WTC11 (cell line): ENCODE measurements around the gene FITM1. TPM values are rescaled to one million over a fixed set of nuclear protein-coding genes. Genes with fewer than 3 reads are reported as not detected.

Experiments used
- CBFB ChIP-seq: sonication (generic); formaldehyde crosslinking; IDR thresholded peaks from 2 replicates; pipeline ENCODE4 v1.8.1; 2022; ENCODE audit warnings: mild to moderate bottlenecking, low read depth, missing genetic modification reagents
- CREM ChIP-seq: sonication (generic); formaldehyde crosslinking; IDR thresholded peaks from 2 replicates; pipeline ENCODE4 v1.8.1; 2022; ENCODE audit warnings: mild to moderate bottlenecking, missing genetic modification reagents, moderate library complexity
- ESRRA ChIP-seq: sonication (generic); formaldehyde crosslinking; IDR thresholded peaks from 2 replicates; pipeline ENCODE4 v1.8.1; 2022; ENCODE audit warnings: mild to moderate bottlenecking, missing genetic modification reagents, borderline replicate concordance
- ETV6 ChIP-seq: sonication (generic); formaldehyde crosslinking; IDR thresholded peaks from 2 replicates; pipeline ENCODE4 v1.8.1; 2022; ENCODE audit warnings: mild to moderate bottlenecking, missing genetic modification reagents
- FOXJ3 ChIP-seq: sonication (generic); formaldehyde crosslinking; IDR thresholded peaks from 2 replicates; pipeline ENCODE4 v1.9.0; 2021; ENCODE audit warnings: missing genetic modification reagents, mild to moderate bottlenecking, borderline replicate concordance
- GABPB1 ChIP-seq: sonication (generic); formaldehyde crosslinking; IDR thresholded peaks from 2 replicates; pipeline ENCODE4 v1.8.1; 2023; ENCODE audit warnings: mild to moderate bottlenecking, missing genetic modification reagents
- GTF2I ChIP-seq: fragments of 250-450 bp; sonication (Bioruptor Pico); conservative IDR thresholded peaks from 2 replicates; pipeline ENCODE4 v1.4.0; 2021; ENCODE audit warnings: mild to moderate bottlenecking
- IRF2 ChIP-seq: sonication (generic); formaldehyde crosslinking; IDR thresholded peaks from 2 replicates; pipeline ENCODE4 v1.8.0; 2022; ENCODE audit warnings: low read depth, missing genetic modification reagents, borderline replicate concordance
- JUN ChIP-seq: sonication (generic); formaldehyde crosslinking; IDR thresholded peaks from 2 replicates; pipeline ENCODE4 v1.8.0; 2023; ENCODE audit warnings: mild to moderate bottlenecking, missing genetic modification reagents
- NFATC4 ChIP-seq: fragments of 250-450 bp; sonication (Bioruptor Pico); IDR thresholded peaks from 2 replicates; pipeline ENCODE4 v1.9.0; 2021; ENCODE audit warnings: mild to moderate bottlenecking
- NFE2L1 ChIP-seq: sonication (generic); formaldehyde crosslinking; IDR thresholded peaks from 2 replicates; pipeline ENCODE4 v1.8.1; 2023; ENCODE audit warnings: missing genetic modification reagents
- NR2C2 ChIP-seq: sonication (generic); formaldehyde crosslinking; IDR thresholded peaks from 2 replicates; pipeline ENCODE4 v1.8.0; 2022; ENCODE audit warnings: mild to moderate bottlenecking, missing genetic modification reagents
- OVOL2 ChIP-seq: fragments of 250-450 bp; sonication (Bioruptor Pico); IDR thresholded peaks from 2 replicates; pipeline ENCODE4 v1.9.0; 2021; ENCODE audit warnings: mild to moderate bottlenecking, borderline replicate concordance
- RORB ChIP-seq: fragments of 250-450 bp; sonication (Bioruptor Pico); IDR thresholded peaks from 2 replicates; pipeline ENCODE4 v1.9.0; 2021; ENCODE audit warnings: mild to moderate bottlenecking
- SP1 ChIP-seq: sonication (generic); formaldehyde crosslinking; conservative IDR thresholded peaks from 2 replicates; pipeline ENCODE4 v1.8.1; 2022; ENCODE audit warnings: missing genetic modification reagents
- TCF7 ChIP-seq: sonication (generic); formaldehyde crosslinking; IDR thresholded peaks from 2 replicates; pipeline ENCODE4 v1.8.0; 2022; ENCODE audit warnings: mild to moderate bottlenecking, low read depth, missing genetic modification reagents, moderate library complexity
- TP53 ChIP-seq: sonication (generic); formaldehyde crosslinking; IDR thresholded peaks from 2 replicates; pipeline ENCODE4 v1.8.1; 2023; ENCODE audit warnings: mild to moderate bottlenecking, missing genetic modification reagents
- ZNF121 ChIP-seq: sonication (generic); formaldehyde crosslinking; IDR thresholded peaks from 2 replicates; pipeline ENCODE4 v1.8.0; 2023; ENCODE audit warnings: missing genetic modification reagents
- ZNF138 ChIP-seq: sonication (generic); formaldehyde crosslinking; conservative IDR thresholded peaks from 2 replicates; pipeline ENCODE4 v1.8.1; 2022; ENCODE audit warnings: mild to moderate bottlenecking, moderate library complexity, missing genetic modification reagents
- ZNF671 ChIP-seq: fragments of 250-450 bp; sonication (Bioruptor Pico); IDR thresholded peaks from 2 replicates; pipeline ENCODE4 v1.8.0; 2021; ENCODE audit warnings: mild to moderate bottlenecking
- total RNA-seq: library from RNA; stranded (reverse); gene quantifications from 3 replicates; pipeline ENCODE4 v1.2.3, GENCODE V29; 2021
- TF ChIP-seq, protein P1 (sequence below): sonication (generic); formaldehyde crosslinking; IDR thresholded peaks from 2 replicates; pipeline ENCODE4 v1.8.1; 2022; ENCODE audit warnings: low read depth, missing genetic modification reagents, borderline replicate concordance
- TF ChIP-seq, protein P2 (sequence below): sonication (generic); formaldehyde crosslinking; IDR thresholded peaks from 2 replicates; pipeline ENCODE4 v1.8.0; 2022; ENCODE audit warnings: mild to moderate bottlenecking, missing genetic modification reagents
- TF ChIP-seq, protein P3 (sequence below): fragments of 200-600 bp; IDR thresholded peaks from 2 replicates; pipeline ENCODE4 v1.8.0; 2022; ENCODE audit warnings: antibody characterized with exemption
- TF ChIP-seq, protein P4 (sequence below): sonication (generic); formaldehyde crosslinking; IDR thresholded peaks from 2 replicates; pipeline ENCODE4 v1.8.0; 2023; ENCODE audit warnings: missing genetic modification reagents
- TF ChIP-seq, protein P5 (sequence below): sonication (generic); formaldehyde crosslinking; IDR thresholded peaks from 2 replicates; pipeline ENCODE4 v1.8.1; 2023; ENCODE audit warnings: mild to moderate bottlenecking, missing genetic modification reagents, moderate library complexity
- TF ChIP-seq, protein P6 (sequence below): fragments of 250-450 bp; sonication (Bioruptor Pico); IDR thresholded peaks from 2 replicates; pipeline ENCODE4 v1.9.0; 2021; ENCODE audit warnings: mild to moderate bottlenecking, borderline replicate concordance

Gene FITM1
- total RNA-seq, 1 experiment from 2014 or later, result not detected

DNA sequence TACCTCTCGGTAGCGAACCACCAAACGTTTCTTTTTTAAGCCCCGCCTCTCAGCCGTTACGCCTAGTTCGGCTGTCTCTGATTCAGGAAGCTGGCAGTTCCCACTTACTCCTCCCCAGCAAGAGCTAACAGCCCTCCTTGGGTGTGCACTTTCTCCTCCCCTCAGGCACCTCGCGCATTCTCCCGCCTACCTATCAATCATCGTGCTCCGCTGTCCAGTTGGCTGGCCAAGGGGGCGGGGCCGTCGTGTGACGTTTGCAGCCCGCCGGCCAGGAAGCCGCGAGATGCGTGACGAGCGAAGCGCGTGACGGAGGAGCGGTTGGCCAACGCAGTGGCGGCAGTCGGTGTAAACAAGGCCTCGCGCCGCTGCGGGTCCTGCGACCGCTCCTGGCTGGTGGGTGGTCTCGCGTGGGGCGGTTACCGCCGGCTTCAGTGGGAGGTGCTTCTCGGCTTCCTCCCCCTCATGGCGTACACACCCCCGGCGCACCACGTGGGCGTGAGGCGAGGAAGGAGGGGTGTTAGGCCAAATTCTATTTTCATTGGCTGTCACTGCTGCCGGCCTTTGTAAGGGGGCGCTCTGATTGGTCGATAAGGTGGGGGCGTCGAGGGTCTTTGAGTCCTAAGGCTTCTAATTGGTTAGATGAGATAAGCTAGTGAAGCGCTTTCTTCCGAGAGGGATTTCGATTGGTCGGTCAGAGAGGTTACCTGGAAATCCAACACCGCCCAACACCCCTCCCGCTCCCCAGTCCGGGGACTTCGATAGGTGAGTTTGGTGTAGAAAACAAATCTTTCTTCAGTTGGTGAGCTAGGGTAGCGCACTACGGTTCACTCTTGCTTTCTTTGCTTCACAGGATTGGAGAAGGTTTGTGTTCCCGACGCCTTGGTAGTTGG, 15.7 kb upstream of the FITM1 start, which contains the start of the genes DCAF11 and NRL (continued):
- TF ChIP-seq, protein P1, sequence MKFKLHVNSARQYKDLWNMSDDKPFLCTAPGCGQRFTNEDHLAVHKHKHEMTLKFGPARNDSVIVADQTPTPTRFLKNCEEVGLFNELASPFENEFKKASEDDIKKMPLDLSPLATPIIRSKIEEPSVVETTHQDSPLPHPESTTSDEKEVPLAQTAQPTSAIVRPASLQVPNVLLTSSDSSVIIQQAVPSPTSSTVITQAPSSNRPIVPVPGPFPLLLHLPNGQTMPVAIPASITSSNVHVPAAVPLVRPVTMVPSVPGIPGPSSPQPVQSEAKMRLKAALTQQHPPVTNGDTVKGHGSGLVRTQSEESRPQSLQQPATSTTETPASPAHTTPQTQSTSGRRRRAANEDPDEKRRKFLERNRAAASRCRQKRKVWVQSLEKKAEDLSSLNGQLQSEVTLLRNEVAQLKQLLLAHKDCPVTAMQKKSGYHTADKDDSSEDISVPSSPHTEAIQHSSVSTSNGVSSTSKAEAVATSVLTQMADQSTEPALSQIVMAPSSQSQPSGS (CRISPR knock-in tag), result no peak
- TF ChIP-seq SP1 (CRISPR knock-in tag) (peak; percentile 91), ZNF121 (CRISPR knock-in tag) (no peak), CREM (CRISPR knock-in tag) (no peak; the same call in 1 of the 2 replicates), OVOL2 (CRISPR knock-in tag) (no peak), TP53 (CRISPR knock-in tag) (no peak), ETV6 (CRISPR knock-in tag) (peak; percentile 58; the same call in 1 of the 2 replicates), JUN (no peak), FOXJ3 (CRISPR knock-in tag) (no peak), NFATC4 (CRISPR knock-in tag) (no peak), TCF7 (CRISPR knock-in tag) (no peak), ZNF671 (CRISPR knock-in tag) (no peak), ESRRA (CRISPR knock-in tag) (no peak), GTF2I (CRISPR knock-in tag) (no peak), NR2C2 (no peak), NFE2L1 (no peak), CBFB (CRISPR knock-in tag) (no peak), IRF2 (no peak), GABPB1 (peak; percentile 92), ZNF138 (no peak), RORB (no peak)
- TF ChIP-seq, protein P2, sequence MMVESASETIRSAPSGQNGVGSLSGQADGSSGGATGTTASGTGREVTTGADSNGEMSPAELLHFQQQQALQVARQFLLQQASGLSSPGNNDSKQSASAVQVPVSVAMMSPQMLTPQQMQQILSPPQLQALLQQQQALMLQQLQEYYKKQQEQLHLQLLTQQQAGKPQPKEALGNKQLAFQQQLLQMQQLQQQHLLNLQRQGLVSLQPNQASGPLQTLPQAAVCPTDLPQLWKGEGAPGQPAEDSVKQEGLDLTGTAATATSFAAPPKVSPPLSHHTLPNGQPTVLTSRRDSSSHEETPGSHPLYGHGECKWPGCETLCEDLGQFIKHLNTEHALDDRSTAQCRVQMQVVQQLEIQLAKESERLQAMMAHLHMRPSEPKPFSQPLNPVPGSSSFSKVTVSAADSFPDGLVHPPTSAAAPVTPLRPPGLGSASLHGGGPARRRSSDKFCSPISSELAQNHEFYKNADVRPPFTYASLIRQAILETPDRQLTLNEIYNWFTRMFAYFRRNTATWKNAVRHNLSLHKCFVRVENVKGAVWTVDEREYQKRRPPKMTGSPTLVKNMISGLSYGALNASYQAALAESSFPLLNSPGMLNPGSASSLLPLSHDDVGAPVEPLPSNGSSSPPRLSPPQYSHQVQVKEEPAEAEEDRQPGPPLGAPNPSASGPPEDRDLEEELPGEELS, result peak; percentile 80; the same call in 1 of the 2 replicates
- TF ChIP-seq, protein P3, sequence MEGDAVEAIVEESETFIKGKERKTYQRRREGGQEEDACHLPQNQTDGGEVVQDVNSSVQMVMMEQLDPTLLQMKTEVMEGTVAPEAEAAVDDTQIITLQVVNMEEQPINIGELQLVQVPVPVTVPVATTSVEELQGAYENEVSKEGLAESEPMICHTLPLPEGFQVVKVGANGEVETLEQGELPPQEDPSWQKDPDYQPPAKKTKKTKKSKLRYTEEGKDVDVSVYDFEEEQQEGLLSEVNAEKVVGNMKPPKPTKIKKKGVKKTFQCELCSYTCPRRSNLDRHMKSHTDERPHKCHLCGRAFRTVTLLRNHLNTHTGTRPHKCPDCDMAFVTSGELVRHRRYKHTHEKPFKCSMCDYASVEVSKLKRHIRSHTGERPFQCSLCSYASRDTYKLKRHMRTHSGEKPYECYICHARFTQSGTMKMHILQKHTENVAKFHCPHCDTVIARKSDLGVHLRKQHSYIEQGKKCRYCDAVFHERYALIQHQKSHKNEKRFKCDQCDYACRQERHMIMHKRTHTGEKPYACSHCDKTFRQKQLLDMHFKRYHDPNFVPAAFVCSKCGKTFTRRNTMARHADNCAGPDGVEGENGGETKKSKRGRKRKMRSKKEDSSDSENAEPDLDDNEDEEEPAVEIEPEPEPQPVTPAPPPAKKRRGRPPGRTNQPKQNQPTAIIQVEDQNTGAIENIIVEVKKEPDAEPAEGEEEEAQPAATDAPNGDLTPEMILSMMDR, result no peak
- TF ChIP-seq, protein P4, sequence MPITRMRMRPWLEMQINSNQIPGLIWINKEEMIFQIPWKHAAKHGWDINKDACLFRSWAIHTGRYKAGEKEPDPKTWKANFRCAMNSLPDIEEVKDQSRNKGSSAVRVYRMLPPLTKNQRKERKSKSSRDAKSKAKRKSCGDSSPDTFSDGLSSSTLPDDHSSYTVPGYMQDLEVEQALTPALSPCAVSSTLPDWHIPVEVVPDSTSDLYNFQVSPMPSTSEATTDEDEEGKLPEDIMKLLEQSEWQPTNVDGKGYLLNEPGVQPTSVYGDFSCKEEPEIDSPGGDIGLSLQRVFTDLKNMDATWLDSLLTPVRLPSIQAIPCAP (CRISPR knock-in tag), result no peak
- TF ChIP-seq, protein P5, sequence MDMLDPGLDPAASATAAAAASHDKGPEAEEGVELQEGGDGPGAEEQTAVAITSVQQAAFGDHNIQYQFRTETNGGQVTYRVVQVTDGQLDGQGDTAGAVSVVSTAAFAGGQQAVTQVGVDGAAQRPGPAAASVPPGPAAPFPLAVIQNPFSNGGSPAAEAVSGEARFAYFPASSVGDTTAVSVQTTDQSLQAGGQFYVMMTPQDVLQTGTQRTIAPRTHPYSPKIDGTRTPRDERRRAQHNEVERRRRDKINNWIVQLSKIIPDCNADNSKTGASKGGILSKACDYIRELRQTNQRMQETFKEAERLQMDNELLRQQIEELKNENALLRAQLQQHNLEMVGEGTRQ (CRISPR knock-in tag), result peak; percentile 90
- TF ChIP-seq, protein P6, sequence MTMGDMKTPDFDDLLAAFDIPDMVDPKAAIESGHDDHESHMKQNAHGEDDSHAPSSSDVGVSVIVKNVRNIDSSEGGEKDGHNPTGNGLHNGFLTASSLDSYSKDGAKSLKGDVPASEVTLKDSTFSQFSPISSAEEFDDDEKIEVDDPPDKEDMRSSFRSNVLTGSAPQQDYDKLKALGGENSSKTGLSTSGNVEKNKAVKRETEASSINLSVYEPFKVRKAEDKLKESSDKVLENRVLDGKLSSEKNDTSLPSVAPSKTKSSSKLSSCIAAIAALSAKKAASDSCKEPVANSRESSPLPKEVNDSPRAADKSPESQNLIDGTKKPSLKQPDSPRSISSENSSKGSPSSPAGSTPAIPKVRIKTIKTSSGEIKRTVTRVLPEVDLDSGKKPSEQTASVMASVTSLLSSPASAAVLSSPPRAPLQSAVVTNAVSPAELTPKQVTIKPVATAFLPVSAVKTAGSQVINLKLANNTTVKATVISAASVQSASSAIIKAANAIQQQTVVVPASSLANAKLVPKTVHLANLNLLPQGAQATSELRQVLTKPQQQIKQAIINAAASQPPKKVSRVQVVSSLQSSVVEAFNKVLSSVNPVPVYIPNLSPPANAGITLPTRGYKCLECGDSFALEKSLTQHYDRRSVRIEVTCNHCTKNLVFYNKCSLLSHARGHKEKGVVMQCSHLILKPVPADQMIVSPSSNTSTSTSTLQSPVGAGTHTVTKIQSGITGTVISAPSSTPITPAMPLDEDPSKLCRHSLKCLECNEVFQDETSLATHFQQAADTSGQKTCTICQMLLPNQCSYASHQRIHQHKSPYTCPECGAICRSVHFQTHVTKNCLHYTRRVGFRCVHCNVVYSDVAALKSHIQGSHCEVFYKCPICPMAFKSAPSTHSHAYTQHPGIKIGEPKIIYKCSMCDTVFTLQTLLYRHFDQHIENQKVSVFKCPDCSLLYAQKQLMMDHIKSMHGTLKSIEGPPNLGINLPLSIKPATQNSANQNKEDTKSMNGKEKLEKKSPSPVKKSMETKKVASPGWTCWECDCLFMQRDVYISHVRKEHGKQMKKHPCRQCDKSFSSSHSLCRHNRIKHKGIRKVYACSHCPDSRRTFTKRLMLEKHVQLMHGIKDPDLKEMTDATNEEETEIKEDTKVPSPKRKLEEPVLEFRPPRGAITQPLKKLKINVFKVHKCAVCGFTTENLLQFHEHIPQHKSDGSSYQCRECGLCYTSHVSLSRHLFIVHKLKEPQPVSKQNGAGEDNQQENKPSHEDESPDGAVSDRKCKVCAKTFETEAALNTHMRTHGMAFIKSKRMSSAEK (CRISPR knock-in tag), result no peak
